NCI-H1092 treated with DMSO at 0.1 percent for 48 hours (cell line): ENCODE results near the gene AMOT.
"Not testable (repeated sequence)": the region's sequence is repeated elsewhere in the genome, so short reads cannot be mapped to it uniquely, and the experiment has no call there.

ENCODE experiments used
- DNase-seq: peaks from one replicate; lab custom pipeline; 2025; lab: John Stamatoyannopoulos, UW

The AMOT gene

GRCh38 chrX:112840382-112841113, at the start of gene AMOT:
AMOT (minus strand) TSS chrX:112840831; CDS start chrX:112823126, 17,705 bp downstream.
- DNase-seq, result peak; percentile 79

- DNase-seq, result no peak
Observed at GRCh38 chrX:112889400-112889799, 48.8 kb upstream of the AMOT start.

GRCh38 chrX:112888916-112889315, 48.3 kb upstream of the AMOT start:
- DNase-seq, result no peak

GRCh38 chrX:112877771-112878173, 37.1 kb upstream of the AMOT start:
- no peak for DNase-seq

- no peak for DNase-seq
Observed at GRCh38 chrX:112874614-112875013, 34.0 kb upstream of the AMOT start.

- no peak for DNase-seq
Observed at GRCh38 chrX:112874175-112874574, 33.5 kb upstream of the AMOT start.

GRCh38 chrX:112868586-112868985, 28.0 kb upstream of the AMOT start:
- DNase-seq, result no peak

- no peak for DNase-seq
Observed at GRCh38 chrX:112867570-112867969, 26.9 kb upstream of the AMOT start.

- no peak for DNase-seq
Observed at GRCh38 chrX:112866175-112866574, 25.5 kb upstream of the AMOT start.

- DNase-seq, result no peak
Observed at GRCh38 chrX:112865464-112866025, 24.9 kb upstream of the AMOT start.

- no peak for DNase-seq
Observed at GRCh38 chrX:112863850-112864249, 23.2 kb upstream of the AMOT start.

GRCh38 chrX:112857478-112857878, 16.8 kb upstream of the AMOT start:
- DNase-seq, result no peak

GRCh38 chrX:112854901-112855300, 14.3 kb upstream of the AMOT start:
- DNase-seq, result not testable (repeated sequence)

GRCh38 chrX:112852851-112853250, 12.2 kb upstream of the AMOT start:
- DNase-seq, result no peak

GRCh38 chrX:112851806-112852205, 11.2 kb upstream of the AMOT start:
- DNase-seq, result no peak

GRCh38 chrX:112851161-112851779, 10.6 kb upstream of the AMOT start:
- no peak for DNase-seq

- no peak for DNase-seq
Observed at GRCh38 chrX:112849016-112849415, 8.4 kb upstream of the AMOT start.

- no peak for DNase-seq
Observed at GRCh38 chrX:112846782-112847181, 6.2 kb upstream of the AMOT start.

GRCh38 chrX:112846187-112846586, 5.6 kb upstream of the AMOT start:
- no peak for DNase-seq

GRCh38 chrX:112844250-112844649, 3.6 kb upstream of the AMOT start:
- no peak for DNase-seq

- no peak for DNase-seq
Observed at GRCh38 chrX:112841820-112842157, 1.2 kb upstream of the AMOT start.

GRCh38 chrX:112841114-112841819, 636 bp upstream of the AMOT start:
- peak; percentile 92 for DNase-seq

- DNase-seq, result no peak
Observed at GRCh38 chrX:112839856-112840255, 775 bp downstream of the AMOT start.
